HEK293T (cell line): ENCODE results near the gene CADM1.

Experiments
- L3MBTL2 ChIP-seq: fragments of 450-650 bp; conservative IDR thresholded peaks from 2 replicates; pipeline ENCODE4 v1.6.1; 2016; ENCODE audit warnings: mild to moderate bottlenecking
- NFRKB ChIP-seq: fragments of 450-650 bp; IDR thresholded peaks from 2 replicates; pipeline ENCODE4 v1.6.1; 2016; ENCODE audit warnings: mild to moderate bottlenecking, moderate library complexity

GRCh38 chr11:115528225-115528624, 24.0 kb upstream of the CADM1 start:
- TF ChIP-seq L3MBTL2: no peak
- TF ChIP-seq NFRKB: no peak
